H1 (cell line): ENCODE measurements around the gene GRID2. TPM values are rescaled to one million over a fixed set of nuclear protein-coding genes. Genes with fewer than 3 reads are reported as not detected.
A peak's percentile ranks its signal among the peaks of the same experiment; 100 is the strongest.

Source experiments
- CTCF ChIA-PET: fragments of 300-600 bp; sonication (Branson Sonifier 250); formaldehyde crosslinking; loops from one replicate; lab custom pipeline; 2021; ENCODE audit not compliant: partially characterized antibody; lab: Charles Lee
- POLR2A ChIA-PET: fragments of 300-600 bp; sonication (Branson Sonifier 250); formaldehyde crosslinking; loops from one replicate; lab custom pipeline; 2021; ENCODE audit warnings: inconsistent platforms; ENCODE audit not compliant: partially characterized antibody; lab: Charles Lee
- DNase-seq, 2 experiments: peaks; one replicate each; pipeline versions ENCODE4 v3.0.0 to v3.0.0-alpha.2; 2010 to 2022; ENCODE audit warnings: low spot score in 2 of 2, low read depth in 1 of 2, mixed read lengths in 1 of 2
- FAIRE-seq: peaks from 2 replicates; lab custom pipeline; 2011; peaks lifted over from hg19 to GRCh38; lab: Jason Lieb, UNC
- H2AFZ ChIP-seq: 2 replicates; pipeline ENCODE4 v1.8.1; 2012; ENCODE audit warnings: low read length, inconsistent platforms
- H2AK5ac ChIP-seq: 2 replicates; pipeline ENCODE4 v1.6.1; 2013; ENCODE audit warnings: low read depth, low read length
- H2BK120ac ChIP-seq: replicated peaks from 2 replicates; pipeline ENCODE3; 2013; ENCODE audit warnings: low read depth, low read length, inconsistent platforms
- H2BK12ac ChIP-seq: 2 replicates; pipeline ENCODE4 v1.6.1; 2013; ENCODE audit warnings: low read depth, low read length
- H2BK15ac ChIP-seq: 2 replicates; pipeline ENCODE4 v1.6.1; 2013; ENCODE audit warnings: low read length
- H2BK20ac ChIP-seq: 2 replicates; pipeline ENCODE4 v1.6.1; 2013; ENCODE audit warnings: low read length
- H2BK5ac ChIP-seq: 2 replicates; pipeline ENCODE4 v1.6.1; 2013; ENCODE audit warnings: low read depth, low read length
- H3K14ac ChIP-seq: 2 replicates; pipeline ENCODE4 v1.6.1; 2013; ENCODE audit warnings: inconsistent platforms; ENCODE audit not compliant: insufficient read length
- H3K18ac ChIP-seq: 2 replicates; pipeline ENCODE4 v1.6.1; 2013; ENCODE audit warnings: low read length; ENCODE audit errors: extremely low read depth
- H3K23ac ChIP-seq: 2 replicates; pipeline ENCODE4 v1.6.1; 2013; ENCODE audit warnings: inconsistent platforms; ENCODE audit not compliant: insufficient read length
- H3K23me2 ChIP-seq: 2 replicates; pipeline ENCODE4 v1.6.1; 2013; ENCODE audit warnings: low read depth, low read length
- H3K27ac ChIP-seq: 2 replicates; pipeline ENCODE4 v1.6.1; 2011; ENCODE audit warnings: low read depth, low read length, inconsistent platforms
- H3K27me3 ChIP-seq, 4 experiments: replicated peaks in 1 of 4; 1 replicate in 1 of 4; 2 replicates in 3 of 4; pipeline versions ENCODE4 v1.6.1 to v1.8.1; 2011 to 2013; ENCODE audit warnings: low read length in 3 of 4, mild to moderate bottlenecking in 3 of 4, inconsistent platforms in 2 of 4, mixed read lengths in 2 of 4, moderate library complexity in 1 of 4; ENCODE audit not compliant: control insufficient read depth in 3 of 4, insufficient read depth in 3 of 4; ENCODE audit errors: extremely low read depth in 1 of 4
- H3K36me3 ChIP-seq, 4 experiments: 2 replicates each; pipeline versions ENCODE4 v1.6.1 to v1.8.1; 2011 to 2013; ENCODE audit warnings: mild to moderate bottlenecking in 4 of 4, low read length in 3 of 4, moderate library complexity in 2 of 4, control low read depth in 1 of 4, inconsistent platforms in 1 of 4; ENCODE audit not compliant: insufficient read depth in 4 of 4, control insufficient read depth in 2 of 4
- H3K4ac ChIP-seq: replicated peaks from 2 replicates; pipeline ENCODE3; 2013; ENCODE audit warnings: low read length, low read depth, mixed read lengths, inconsistent platforms; ENCODE audit not compliant: insufficient read length
- H3K4me1 ChIP-seq, 4 experiments: replicated peaks in 1 of 4; 1 replicate in 1 of 4; 2 replicates in 3 of 4; pipeline versions ENCODE4 v1.6.1 to v1.8.1; 2011 to 2013; ENCODE audit warnings: low read length in 3 of 4, inconsistent platforms in 2 of 4, mixed read lengths in 1 of 4; ENCODE audit not compliant: insufficient read depth in 4 of 4, control insufficient read depth in 3 of 4
- H3K4me2 ChIP-seq, 2 experiments: 2 replicates each; pipeline versions ENCODE4 v1.6.1 to v1.8.1; 2011 to 2013; ENCODE audit warnings: low read depth in 2 of 2, low read length in 2 of 2, control low read depth in 1 of 2, inconsistent platforms in 1 of 2, mild to moderate bottlenecking in 1 of 2; ENCODE audit not compliant: insufficient read depth in 1 of 2
- H3K4me3 ChIP-seq, 4 experiments: fragments of 200-600, 300-600 bp in 1 of 4; sonication (generic), shearing (Covaris generic), sonication (Bioruptor Twin) in 1 of 4; 2 replicates each; pipeline versions ENCODE4 v1.5.1 to v1.8.1; 2011 to 2016; ENCODE audit warnings: low read length in 4 of 4, low read depth in 3 of 4, control low read depth in 2 of 4, inconsistent platforms in 2 of 4, mild to moderate bottlenecking in 2 of 4, mixed read lengths in 1 of 4, moderate library complexity in 1 of 4; ENCODE audit not compliant: insufficient read depth in 2 of 4; ENCODE audit errors: extremely low read depth in 1 of 4
- H3K56ac ChIP-seq: replicated peaks from 2 replicates; pipeline ENCODE3; 2013; ENCODE audit warnings: low read depth, mild to moderate bottlenecking, mixed read lengths, low read length, inconsistent platforms; ENCODE audit not compliant: insufficient read length
- H3K79me1 ChIP-seq: 2 replicates; pipeline ENCODE4 v1.6.1; 2013; ENCODE audit warnings: low read depth, low read length, control low read depth
- H3K79me2 ChIP-seq, 2 experiments: 2 replicates each; pipeline versions ENCODE4 v1.6.1 to v1.8.1; 2012 to 2013; ENCODE audit warnings: low read length in 2 of 2, mild to moderate bottlenecking in 2 of 2, inconsistent platforms in 1 of 2; ENCODE audit not compliant: insufficient read depth in 2 of 2, control insufficient read depth in 1 of 2
- H3K9ac ChIP-seq, 4 experiments: replicated peaks in 1 of 4; 1 replicate in 1 of 4; 2 replicates in 3 of 4; pipeline versions ENCODE4 v1.6.1 to v1.8.1; 2011 to 2013; ENCODE audit warnings: low read depth in 3 of 4, low read length in 3 of 4, control low read depth in 2 of 4, mild to moderate bottlenecking in 2 of 4, moderate library complexity in 2 of 4, inconsistent platforms in 1 of 4; ENCODE audit errors: extremely low read depth in 1 of 4
- H3K9me3 ChIP-seq, 2 experiments: 2 replicates each; pipeline versions ENCODE4 v1.6.1 to v1.8.1; 2012 to 2013; ENCODE audit warnings: mild to moderate bottlenecking in 2 of 2, moderate library complexity in 2 of 2, control low read depth in 1 of 2, inconsistent platforms in 1 of 2, low read depth in 1 of 2, low read length in 1 of 2, mixed read lengths in 1 of 2; ENCODE audit not compliant: insufficient read depth in 2 of 2
- H4K20me1 ChIP-seq, 2 experiments: replicated peaks in 1 of 2; 2 replicates each; pipeline versions ENCODE3 to v1.8.1; 2011 to 2013; ENCODE audit warnings: inconsistent platforms in 2 of 2, low read length in 2 of 2, mild to moderate bottlenecking in 1 of 2; ENCODE audit not compliant: insufficient read depth in 2 of 2, control insufficient read depth in 1 of 2
- H4K5ac ChIP-seq: 2 replicates; pipeline ENCODE4 v1.6.1; 2013; ENCODE audit warnings: low read length, low read depth, mixed read lengths, inconsistent platforms; ENCODE audit not compliant: insufficient read length
- H4K8ac ChIP-seq: 2 replicates; pipeline ENCODE4 v1.8.0; 2013; ENCODE audit warnings: mild to moderate bottlenecking, moderate library complexity, low read length, inconsistent platforms; ENCODE audit not compliant: insufficient read depth; ENCODE audit errors: extremely low read depth
- H4K91ac ChIP-seq: replicated peaks from 2 replicates; pipeline ENCODE3; 2013; ENCODE audit warnings: low read length, mixed read lengths, inconsistent platforms; ENCODE audit not compliant: insufficient read length
- CTBP2 ChIP-seq: IDR thresholded peaks from 2 replicates; pipeline ENCODE4 v1.7.0; 2011; ENCODE audit warnings: borderline replicate concordance, mild to moderate bottlenecking, moderate library complexity, mixed read lengths, low read length; ENCODE audit not compliant: insufficient read depth, insufficient read length
- POLR2A ChIP-seq, 2 experiments: IDR thresholded peaks; 1 replicate in 1 of 2; 2 replicates in 1 of 2; pipeline ENCODE4 v1.6.1; 2011; ENCODE audit warnings: low read depth in 2 of 2, low read length in 2 of 2, mild to moderate bottlenecking in 2 of 2; ENCODE audit errors: control extremely low read depth in 1 of 2
- POLR2AphosphoS5 ChIP-seq: IDR thresholded peaks from 2 replicates; pipeline ENCODE4 v1.6.1; 2011; ENCODE audit warnings: low read depth, low read length
- polyA plus RNA-seq, 7 experiments: library from polyadenylated mRNA; depleted of rRNA in 3 of 7; stranded (reverse) in 5 of 7; unstranded in 2 of 7; fragments of >200 nt in 5 of 7; fragments of 200-250 nt in 2 of 7; gene quantifications; 1 replicate in 5 of 7; 2 replicates in 1 of 7; 4 replicates in 1 of 7; pipeline versions ENCODE4 v1.2.1 to v1.2.3, GENCODE V29; 2011 to 2013; ENCODE audit warnings: missing spikeins in 2 of 7, mixed read lengths in 2 of 7
- total RNA-seq: library from RNA; stranded (reverse); fragmentation: NEBNext Ultra II Directional; extraction: Animal tissue kit (Norgen Biotek cat#: 25700); gene quantifications from 2 replicates; pipeline ENCODE4 v1.2.1, GENCODE V29; 2021

The GRID2 gene
- total and polyA plus RNA-seq, 2 of the 8 experiments (the other 6 are each of a cell fraction or from before 2014, with no cell fraction given) = 31.1 to 81.9 TPM

- FAIRE-seq (peak; percentile 63), DNase-seq (no peak)
- H2BK15ac ChIP-seq = no peak overlapping the region
- H2BK20ac ChIP-seq = no peak overlapping the region
- H3K27ac ChIP-seq = no peak overlapping the region
- no peak overlapping the region for H3K23ac ChIP-seq
- H4K20me1 ChIP-seq = peaks cover 0 to 14% of the 10 kb centered on the region in 2 experiments
- H4K91ac ChIP-seq = no peak overlapping the region
- H2BK5ac ChIP-seq = no peak overlapping the region
- no peaks in the 10 kb centered on the region for H3K23me2 ChIP-seq
- no peak overlapping the region for H2AFZ ChIP-seq
- peaks cover 0 to 53% of the 10 kb centered on the region in 2 experiments; a peak in 3 of 4 replicates for H3K79me2 ChIP-seq
- peaks cover 0 to 6% of the 10 kb centered on the region in 2 experiments; a peak in 1 of 4 replicates for H3K9me3 ChIP-seq
- no peak overlapping the region for H3K18ac ChIP-seq
- no peak overlapping the region for H3K14ac ChIP-seq
- no peak overlapping the region for H4K8ac ChIP-seq
- no peak overlapping the region for H3K9ac ChIP-seq
- H2BK120ac ChIP-seq = no peak overlapping the region
- ChIA-PET POLR2A (interaction anchor here (1.9 kb wide), 2 partner anchors 9 to 38 kb away, joined by 4 to 13 read pairs; partner anchors contain the start of gene GRID2), CTCF (no interaction called here)
- H4K5ac ChIP-seq = no peak overlapping the region
- peak in 1 of 2 experiments; percentile 55; a peak in 1 of 3 replicates for TF ChIP-seq POLR2A (IDR thresholded peaks at IDR 0.05; ENCODE audit: control extremely low read depth in 1 of 2, low read depth in 2 of 2, low read length in 2 of 2)
- TF ChIP-seq POLR2AphosphoS5 = peak; percentile 35; the same call in 1 of the 2 replicates
- TF ChIP-seq CTBP2 = no peak
- H3K79me1 ChIP-seq = no peaks in the 10 kb centered on the region
- H2BK12ac ChIP-seq = no peak overlapping the region
- peaks cover 0 to 2% (median 0%) of the 10 kb centered on the region in 4 experiments; a peak in 1 of 7 replicates for H3K27me3 ChIP-seq
- H2AK5ac ChIP-seq = no peak overlapping the region
- no peak overlapping the region for H3K4me2 ChIP-seq
- no peak overlapping the region for H3K4ac ChIP-seq
- no peak overlapping the region for H3K4me3 ChIP-seq
- no peaks in the 10 kb centered on the region; a peak in 1 of 7 replicates for H3K4me1 ChIP-seq
- H3K36me3 ChIP-seq = peaks cover 28 to 100% (median 76%) of the 10 kb centered on the region in 4 experiments
- no peak overlapping the region for H3K56ac ChIP-seq
Measured at GRCh38 chr4:92265798-92266197, 38.0 kb upstream of the GRID2 start.
